Measurements from ENCODE around the gene ALKBH5.

ALKBH5 gene

GRCh38 chr17:18187226-18187625 is 3.6 kb downstream of the ALKBH5 start:
- Mint-ChIP-seq H3K36me3 (ENCODE audit: low read depth) (peaks cover 65% of the 10 kb centered on the region), H3K27me3 (no peaks in the 10 kb centered on the region), H3K4me1 (ENCODE audit: low read depth) (peaks cover 71% of the 10 kb centered on the region), H3K4me3 (peak overlapping the region; percentile 98), H3K27ac (peak overlapping the region; percentile 83), H3K9me3 (no peaks in the 10 kb centered on the region)

- Mint-ChIP-seq H3K4me3 (peak overlapping the region; percentile 98), H3K27ac (peak overlapping the region; percentile 63), H3K36me3 (ENCODE audit: low read depth) (peaks cover 68% of the 10 kb centered on the region), H3K4me1 (ENCODE audit: low read depth) (peaks cover 67% of the 10 kb centered on the region), H3K27me3 (no peaks in the 10 kb centered on the region), H3K9me3 (no peaks in the 10 kb centered on the region)
Observed at GRCh38 chr17:18187821-18188761, 4.5 kb downstream of the ALKBH5 start.

GRCh38 chr17:18190628-18191235 is 7.1 kb downstream of the ALKBH5 start:
- peak overlapping the region; percentile 4 for H3K4me3 Mint-ChIP-seq
- no peaks in the 10 kb centered on the region for H3K9me3 Mint-ChIP-seq
- H3K36me3 Mint-ChIP-seq (ENCODE audit: low read depth) = peaks cover 74% of the 10 kb centered on the region
- peaks cover 72% of the 10 kb centered on the region for H3K4me1 Mint-ChIP-seq (ENCODE audit: low read depth)
- H3K27ac Mint-ChIP-seq = no peak overlapping the region
- no peaks in the 10 kb centered on the region for H3K27me3 Mint-ChIP-seq

GRCh38 chr17:18191236-18191667 is 7.6 kb downstream of the ALKBH5 start:
- no peak overlapping the region for H3K27ac Mint-ChIP-seq
- no peaks in the 10 kb centered on the region for H3K9me3 Mint-ChIP-seq
- no peak overlapping the region for H3K4me3 Mint-ChIP-seq
- H3K4me1 Mint-ChIP-seq (ENCODE audit: low read depth) = peaks cover 71% of the 10 kb centered on the region
- peaks cover 76% of the 10 kb centered on the region for H3K36me3 Mint-ChIP-seq (ENCODE audit: low read depth)
- H3K27me3 Mint-ChIP-seq = no peaks in the 10 kb centered on the region

GRCh38 chr17:18191967-18192366 is 8.3 kb downstream of the ALKBH5 start:
- Mint-ChIP-seq H3K4me3 (no peak overlapping the region), H3K36me3 (ENCODE audit: low read depth) (peaks cover 76% of the 10 kb centered on the region), H3K4me1 (ENCODE audit: low read depth) (peaks cover 71% of the 10 kb centered on the region), H3K27me3 (no peaks in the 10 kb centered on the region), H3K27ac (no peak overlapping the region), H3K9me3 (no peaks in the 10 kb centered on the region)

GRCh38 chr17:18194394-18194793 is 10.8 kb downstream of the ALKBH5 start:
- Mint-ChIP-seq H3K27ac (peak overlapping the region; percentile 40), H3K4me1 (ENCODE audit: low read depth) (peaks cover 65% of the 10 kb centered on the region)

GRCh38 chr17:18194804-18195203 is 11.2 kb downstream of the ALKBH5 start:
- Mint-ChIP-seq H3K27ac (peak overlapping the region; percentile 21), H3K36me3 (ENCODE audit: low read depth) (peaks cover 64% of the 10 kb centered on the region), H3K4me1 (ENCODE audit: low read depth) (peaks cover 61% of the 10 kb centered on the region), H3K27me3 (no peaks in the 10 kb centered on the region), H3K4me3 (no peak overlapping the region), H3K9me3 (no peaks in the 10 kb centered on the region)

More at GRCh38 chr17:18194394-18194793, 10.8 kb downstream of the ALKBH5 start:
- Mint-ChIP-seq H3K27me3 (no peaks in the 10 kb centered on the region), H3K36me3 (ENCODE audit: low read depth) (peaks cover 68% of the 10 kb centered on the region), H3K9me3 (no peaks in the 10 kb centered on the region), H3K4me3 (no peak overlapping the region)

GRCh38 chr17:18195246-18195645 is 11.6 kb downstream of the ALKBH5 start:
- peaks cover 58% of the 10 kb centered on the region for H3K4me1 Mint-ChIP-seq (ENCODE audit: low read depth)
- no peak overlapping the region for H3K4me3 Mint-ChIP-seq
- no peak overlapping the region for H3K27ac Mint-ChIP-seq
- H3K9me3 Mint-ChIP-seq = no peaks in the 10 kb centered on the region
- H3K36me3 Mint-ChIP-seq (ENCODE audit: low read depth) = peaks cover 62% of the 10 kb centered on the region
- no peaks in the 10 kb centered on the region for H3K27me3 Mint-ChIP-seq

- H3K27me3 Mint-ChIP-seq = no peaks in the 10 kb centered on the region
Observed at GRCh38 chr17:18197535-18198194, 14.0 kb downstream of the ALKBH5 start.

GRCh38 chr17:18198530-18198929 is 14.9 kb downstream of the ALKBH5 start:
- H3K27me3 Mint-ChIP-seq = no peaks in the 10 kb centered on the region
- H3K9me3 Mint-ChIP-seq = no peaks in the 10 kb centered on the region
- peaks cover 40% of the 10 kb centered on the region for H3K36me3 Mint-ChIP-seq (ENCODE audit: low read depth)
- peaks cover 36% of the 10 kb centered on the region for H3K4me1 Mint-ChIP-seq (ENCODE audit: low read depth)
- no peak overlapping the region for H3K27ac Mint-ChIP-seq
- H3K4me3 Mint-ChIP-seq = no peak overlapping the region

More at GRCh38 chr17:18197535-18198194, 14.0 kb downstream of the ALKBH5 start:
- peaks cover 38% of the 10 kb centered on the region for H3K4me1 Mint-ChIP-seq (ENCODE audit: low read depth)
- no peaks in the 10 kb centered on the region for H3K9me3 Mint-ChIP-seq
- no peak overlapping the region for H3K27ac Mint-ChIP-seq
- no peak overlapping the region for H3K4me3 Mint-ChIP-seq
- H3K36me3 Mint-ChIP-seq (ENCODE audit: low read depth) = peaks cover 42% of the 10 kb centered on the region

GRCh38 chr17:18201108-18201507 is 17.5 kb downstream of the ALKBH5 start:
- H3K9me3 Mint-ChIP-seq = no peaks in the 10 kb centered on the region
- H3K36me3 Mint-ChIP-seq (ENCODE audit: low read depth) = peaks cover 23% of the 10 kb centered on the region
- no peak overlapping the region for H3K4me3 Mint-ChIP-seq
- no peaks in the 10 kb centered on the region for H3K27me3 Mint-ChIP-seq
- H3K27ac Mint-ChIP-seq = peak overlapping the region; percentile 17
- peaks cover 23% of the 10 kb centered on the region for H3K4me1 Mint-ChIP-seq (ENCODE audit: low read depth)

GRCh38 chr17:18203308-18203707 is 19.7 kb downstream of the ALKBH5 start:
- H3K36me3 Mint-ChIP-seq (ENCODE audit: low read depth) = peaks cover 21% of the 10 kb centered on the region
- no peak overlapping the region for H3K27ac Mint-ChIP-seq

GRCh38 chr17:18205861-18206260 is 22.2 kb downstream of the ALKBH5 start:
- H3K27ac Mint-ChIP-seq = no peak overlapping the region
- H3K4me3 Mint-ChIP-seq = no peak overlapping the region
- H3K9me3 Mint-ChIP-seq = no peaks in the 10 kb centered on the region
- peaks cover 37% of the 10 kb centered on the region for H3K36me3 Mint-ChIP-seq (ENCODE audit: low read depth)
- no peaks in the 10 kb centered on the region for H3K4me1 Mint-ChIP-seq (ENCODE audit: low read depth)
- no peaks in the 10 kb centered on the region for H3K27me3 Mint-ChIP-seq

More at GRCh38 chr17:18203308-18203707, 19.7 kb downstream of the ALKBH5 start:
- Mint-ChIP-seq H3K9me3 (no peaks in the 10 kb centered on the region), H3K27me3 (no peaks in the 10 kb centered on the region), H3K4me3 (no peak overlapping the region), H3K4me1 (ENCODE audit: low read depth) (peaks cover 3% of the 10 kb centered on the region)

- Mint-ChIP-seq H3K27ac (no peak overlapping the region), H3K27me3 (no peaks in the 10 kb centered on the region), H3K36me3 (ENCODE audit: low read depth) (peaks cover 37% of the 10 kb centered on the region), H3K4me1 (ENCODE audit: low read depth) (no peaks in the 10 kb centered on the region), H3K4me3 (no peak overlapping the region), H3K9me3 (no peaks in the 10 kb centered on the region)
Observed at GRCh38 chr17:18206962-18207361, 23.3 kb downstream of the ALKBH5 start.

GRCh38 chr17:18208092-18208491 is 24.5 kb downstream of the ALKBH5 start:
- no peaks in the 10 kb centered on the region for H3K27me3 Mint-ChIP-seq
- no peak overlapping the region for H3K4me3 Mint-ChIP-seq
- peak overlapping the region; percentile 47 for H3K27ac Mint-ChIP-seq
- peaks cover 37% of the 10 kb centered on the region for H3K36me3 Mint-ChIP-seq (ENCODE audit: low read depth)
- H3K4me1 Mint-ChIP-seq (ENCODE audit: low read depth) = no peaks in the 10 kb centered on the region
- H3K9me3 Mint-ChIP-seq = no peaks in the 10 kb centered on the region
